Tibial nerve (tissue), 4 donors: ENCODE results near the gene ANKS6.

Source experiments
- CTCF ChIP-seq, 5 experiments: fragments of 200-600 bp in 3 of 5; fragments of 450-650 bp in 2 of 5; sonication (generic) in 3 of 5; IDR thresholded peaks; one replicate each; pipeline ENCODE4 v1.5.1; 2016 to 2019; ENCODE audit warnings: antibody characterized with exemption in 5 of 5, mild to moderate bottlenecking in 3 of 5, moderate library complexity in 2 of 5
- EP300 ChIP-seq, 2 donors: sonication (generic); formaldehyde crosslinking; IDR thresholded peaks; one replicate each; pipeline ENCODE4 v1.6.1; 2017; ENCODE audit warnings: antibody characterized with exemption in 2 of 2, mild to moderate bottlenecking in 1 of 2

DNA sequence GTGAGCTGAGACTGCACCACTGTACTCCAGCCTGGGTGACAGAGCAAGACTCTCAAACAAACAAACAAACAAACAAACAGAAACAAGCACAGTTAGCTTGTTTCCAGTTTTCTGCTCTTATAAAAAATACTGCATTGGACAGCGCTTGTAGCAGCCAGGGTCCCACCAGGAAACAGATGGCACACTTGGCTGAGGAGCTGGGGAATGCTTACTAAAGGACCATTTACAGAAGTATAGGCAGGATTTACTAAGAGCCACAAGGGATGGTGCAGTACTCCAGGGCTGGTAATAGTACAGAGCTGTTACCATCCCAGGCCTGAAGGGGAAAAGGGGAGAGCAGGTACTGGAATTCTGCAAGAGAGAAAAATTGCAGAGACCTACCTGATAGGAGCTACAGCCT, 5.2 kb upstream of the ANKS6 start:
- TF ChIP-seq CTCF (IDR thresholded peaks at IDR 0.05) (no peak), EP300 (IDR thresholded peaks at IDR 0.05) (no peak)
